ENCODE data around the gene CST7. TPM values are rescaled to one million over a fixed set of nuclear protein-coding genes. Genes with fewer than 3 reads are reported as not detected.

Gene CST7
- polyA plus RNA-seq, 4 donors, result 0.89 to 4.9 (median 2.8) TPM

GRCh38 chr20:24986436-24987015, 37.5 kb downstream of the CST7 start:
- Histone ChIP-seq H3K4me1 (ENCODE audit: control insufficient read depth in 3 of 3, insufficient read depth in 2 of 3, low read depth in 1 of 3, low read length in 2 of 3) (peaks cover 0 to 10% (median 7%) of the 10 kb centered on the region in 3 donors), H3K4me3 (ENCODE audit: low read depth in 1 of 3, low read length in 3 of 3) (no peak overlapping the region), H3K9me3 (ENCODE audit: control insufficient read depth in 2 of 2, insufficient read depth in 1 of 2, low read depth in 1 of 2, low read length in 1 of 2) (no peaks in the 10 kb centered on the region), H3K27ac (ENCODE audit: low read depth in 1 of 3, low read length in 2 of 3) (no peak overlapping the region), H3K36me3 (ENCODE audit: control insufficient read depth in 3 of 3, insufficient read depth in 2 of 3, low read depth in 1 of 3, low read length in 3 of 3) (peaks cover 7 to 10% (median 8%) of the 10 kb centered on the region in 3 donors), H3K27me3 (ENCODE audit: control insufficient read depth in 3 of 3, insufficient read depth in 3 of 3, low read length in 3 of 3) (no peaks in the 10 kb centered on the region)
- DNase-seq (no peak), FAIRE-seq (no peak)
- 92 to 95% (median 94%) methylated on average over 7 of the region's 7 CpGs for WGBS, 3 donors

DNA sequence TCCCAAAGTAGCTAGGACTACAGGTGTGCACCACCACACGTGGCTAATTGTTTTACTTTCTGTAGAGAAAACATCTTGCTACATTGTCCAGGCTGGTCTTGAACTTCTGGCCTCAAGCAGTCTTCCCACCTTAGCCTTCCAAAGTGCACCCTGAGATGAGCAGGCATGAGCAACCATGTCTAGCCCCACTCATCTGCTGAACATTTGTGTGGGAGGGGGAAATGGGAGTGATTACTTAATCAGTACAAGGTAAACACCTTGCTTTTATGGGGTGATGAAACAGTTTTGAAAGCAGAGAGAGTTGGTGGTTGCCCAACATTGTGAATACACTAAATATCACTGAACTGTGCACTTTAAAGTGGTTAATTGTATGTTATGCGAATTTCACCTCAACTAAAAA, 38.2 kb downstream of the CST7 start:
- Histone ChIP-seq H3K27me3 (ENCODE audit: control insufficient read depth in 3 of 3, insufficient read depth in 3 of 3, low read length in 3 of 3) (no peaks in the 10 kb centered on the region), H3K27ac (ENCODE audit: low read depth in 1 of 3, low read length in 2 of 3) (no peak overlapping the region), H3K4me3 (ENCODE audit: low read depth in 1 of 3, low read length in 3 of 3) (no peak overlapping the region), H3K4me1 (ENCODE audit: control insufficient read depth in 3 of 3, insufficient read depth in 2 of 3, low read depth in 1 of 3, low read length in 2 of 3) (peaks cover 0 to 11% (median 7%) of the 10 kb centered on the region in 3 donors), H3K36me3 (ENCODE audit: control insufficient read depth in 3 of 3, insufficient read depth in 2 of 3, low read depth in 1 of 3, low read length in 3 of 3) (peaks cover 3 to 7% (median 5%) of the 10 kb centered on the region in 3 donors), H3K9me3 (ENCODE audit: control insufficient read depth in 2 of 2, insufficient read depth in 1 of 2, low read depth in 1 of 2, low read length in 1 of 2) (no peaks in the 10 kb centered on the region)
- FAIRE-seq (no peak), DNase-seq (no peak)
- 80 to 88% (median 83%) methylated on average over 2 of the region's 2 CpGs for WGBS, 3 donors

- no peaks in the 10 kb centered on the region for H3K9me3 ChIP-seq (ENCODE audit: control insufficient read depth in 2 of 2, insufficient read depth in 1 of 2, low read depth in 1 of 2, low read length in 1 of 2)
- WGBS, 3 donors, result 82 to 86% (median 83%) methylated on average over 7 of the region's 7 CpGs
- peaks cover 0 to 4% (median 3%) of the 10 kb centered on the region in 3 donors for H3K36me3 ChIP-seq (ENCODE audit: control insufficient read depth in 3 of 3, insufficient read depth in 2 of 3, low read depth in 1 of 3, low read length in 3 of 3)
- H3K27me3 ChIP-seq (ENCODE audit: control insufficient read depth in 3 of 3, insufficient read depth in 3 of 3, low read length in 3 of 3), result no peaks in the 10 kb centered on the region
- no peak overlapping the region for H3K4me3 ChIP-seq (ENCODE audit: low read depth in 1 of 3, low read length in 3 of 3)
- DNase-seq (no peak), FAIRE-seq (no peak)
- H3K4me1 ChIP-seq (ENCODE audit: control insufficient read depth in 3 of 3, insufficient read depth in 2 of 3, low read depth in 1 of 3, low read length in 2 of 3), result peaks cover 3 to 11% (median 7%) of the 10 kb centered on the region in 3 donors
- H3K27ac ChIP-seq (ENCODE audit: low read depth in 1 of 3, low read length in 2 of 3), result no peak overlapping the region
Measured at GRCh38 chr20:24987873-24988835, 39.1 kb downstream of the CST7 start.

DNA sequence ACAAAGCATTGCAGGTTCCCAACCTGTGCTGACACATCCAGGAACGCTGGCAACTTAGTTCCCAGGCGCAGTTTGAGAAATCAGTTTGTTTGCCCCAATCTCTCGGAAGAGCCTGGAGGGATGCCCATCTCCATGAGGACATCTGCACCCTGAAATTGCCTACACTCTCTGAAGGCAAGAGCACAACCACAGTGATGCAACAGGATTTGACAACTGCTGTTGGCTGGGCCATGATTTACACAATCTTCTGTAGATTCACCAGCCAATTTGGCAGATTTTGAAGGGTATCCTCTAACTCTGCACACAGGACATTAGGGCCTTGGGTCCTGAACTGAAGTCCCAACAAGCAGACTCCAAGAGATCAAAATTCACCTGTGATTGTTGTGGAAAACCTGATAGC, 40.1 kb downstream of the CST7 start:
- DNase-seq (no peak), FAIRE-seq (no peak)
- H3K9me3 ChIP-seq (ENCODE audit: control insufficient read depth in 2 of 2, insufficient read depth in 1 of 2, low read depth in 1 of 2, low read length in 1 of 2), result no peaks in the 10 kb centered on the region
- H3K4me3 ChIP-seq (ENCODE audit: low read depth in 1 of 3, low read length in 3 of 3), result no peak overlapping the region
- H3K4me1 ChIP-seq (ENCODE audit: control insufficient read depth in 3 of 3, insufficient read depth in 2 of 3, low read depth in 1 of 3, low read length in 2 of 3), result peaks cover 6 to 15% (median 7%) of the 10 kb centered on the region in 3 donors
- H3K27me3 ChIP-seq (ENCODE audit: control insufficient read depth in 3 of 3, insufficient read depth in 3 of 3, low read length in 3 of 3), result no peaks in the 10 kb centered on the region
- peaks cover 0 to 3% (median 0%) of the 10 kb centered on the region in 3 donors for H3K36me3 ChIP-seq (ENCODE audit: control insufficient read depth in 3 of 3, insufficient read depth in 2 of 3, low read depth in 1 of 3, low read length in 3 of 3)
- 91 to 97% (median 93%) methylated on average over 3 of the region's 3 CpGs for WGBS, 3 donors
- no peak overlapping the region for H3K27ac ChIP-seq (ENCODE audit: low read depth in 1 of 3, low read length in 2 of 3)

- Histone ChIP-seq H3K27me3 (ENCODE audit: control insufficient read depth in 3 of 3, insufficient read depth in 3 of 3, low read length in 3 of 3) (no peaks in the 10 kb centered on the region), H3K27ac (ENCODE audit: low read depth in 1 of 3, low read length in 2 of 3) (no peak overlapping the region), H3K4me3 (ENCODE audit: low read depth in 1 of 3, low read length in 3 of 3) (no peak overlapping the region), H3K9me3 (ENCODE audit: control insufficient read depth in 2 of 2, insufficient read depth in 1 of 2, low read depth in 1 of 2, low read length in 1 of 2) (no peaks in the 10 kb centered on the region), H3K4me1 (ENCODE audit: control insufficient read depth in 3 of 3, insufficient read depth in 2 of 3, low read depth in 1 of 3, low read length in 2 of 3) (peaks cover 2 to 11% (median 11%) of the 10 kb centered on the region in 3 donors), H3K36me3 (ENCODE audit: control insufficient read depth in 3 of 3, insufficient read depth in 2 of 3, low read depth in 1 of 3, low read length in 3 of 3) (no peaks in the 10 kb centered on the region)
- DNase-seq (no peak), FAIRE-seq (no peak)
- WGBS, 3 donors, result 93 to 96% (median 94%) methylated on average over 2 of the region's 2 CpGs
Measured at GRCh38 chr20:24990810-24991252, 41.8 kb downstream of the CST7 start.

- no peak for FAIRE-seq
- no peaks in the 10 kb centered on the region for H3K36me3 ChIP-seq (ENCODE audit: control insufficient read depth in 3 of 3, insufficient read depth in 2 of 3, low read depth in 1 of 3, low read length in 3 of 3)
- WGBS, 3 donors, result 0 to 1% (median 0%) methylated on average over 35 to 36 of the region's 36 CpGs
- H3K9me3 ChIP-seq (ENCODE audit: control insufficient read depth in 2 of 2, insufficient read depth in 1 of 2, low read depth in 1 of 2, low read length in 1 of 2), result no peaks in the 10 kb centered on the region
- peaks cover 6 to 21% (median 11%) of the 10 kb centered on the region in 3 donors for H3K4me1 ChIP-seq (ENCODE audit: control insufficient read depth in 3 of 3, insufficient read depth in 2 of 3, low read depth in 1 of 3, low read length in 2 of 3)
- H3K27me3 ChIP-seq (ENCODE audit: control insufficient read depth in 3 of 3, insufficient read depth in 3 of 3, low read length in 3 of 3), result no peaks in the 10 kb centered on the region
- peak overlapping the region; percentile 83 to 100 (median 86) for H3K27ac ChIP-seq (ENCODE audit: low read depth in 1 of 3, low read length in 2 of 3)
- H3K4me3 ChIP-seq (ENCODE audit: low read depth in 1 of 3, low read length in 3 of 3), result peak overlapping the region; percentile 73 to 90 (median 87)
- DNase-seq, result peak in 1 of 2 donors; percentile 38
Measured at GRCh38 chr20:24991897-24992486, 42.9 kb downstream of the CST7 start.

GRCh38 chr20:24992487-24993205, 43.6 kb downstream of the CST7 start, which contains the start of gene APMAP:
Gene APMAP (minus strand): TSS chr20:24992751. CDS start chr20:24992688, 63 bp downstream.
- Histone ChIP-seq H3K27ac (ENCODE audit: low read depth in 1 of 3, low read length in 2 of 3) (peak within 1 kb of the TSS; percentile 83 to 100 (median 86)), H3K36me3 (ENCODE audit: control insufficient read depth in 3 of 3, insufficient read depth in 2 of 3, low read depth in 1 of 3, low read length in 3 of 3) (no peaks in the 10 kb centered on the region), H3K27me3 (ENCODE audit: control insufficient read depth in 3 of 3, insufficient read depth in 3 of 3, low read length in 3 of 3) (no peaks in the 10 kb centered on the region), H3K9me3 (ENCODE audit: control insufficient read depth in 2 of 2, insufficient read depth in 1 of 2, low read depth in 1 of 2, low read length in 1 of 2) (no peaks in the 10 kb centered on the region), H3K4me3 (ENCODE audit: low read depth in 1 of 3, low read length in 3 of 3) (peak within 1 kb of the TSS; percentile 73 to 90 (median 87)), H3K4me1 (ENCODE audit: control insufficient read depth in 3 of 3, insufficient read depth in 2 of 3, low read depth in 1 of 3, low read length in 2 of 3) (peaks cover 6 to 26% (median 11%) of the 10 kb centered on the region in 3 donors)
- FAIRE-seq, result no peak
- 0% methylated on average over 67 to 69 of the region's 69 CpGs for WGBS, 3 donors
- peak; percentile 95 to 98 for DNase-seq

Data from small intestine (tissue), 7 donors.